Measurements from ENCODE around the gene DEDD. TPM values are rescaled to one million over a fixed set of nuclear protein-coding genes. Genes with fewer than 3 reads are reported as not detected.
A peak's percentile ranks its signal among the peaks of the same experiment; 100 is the strongest.

Gene DEDD
- total and polyA plus RNA-seq, 2 of the 13 experiments (the other 11 are each of a cell fraction or from before 2014, with no cell fraction given): 12.6 to 27.8 TPM

DNA sequence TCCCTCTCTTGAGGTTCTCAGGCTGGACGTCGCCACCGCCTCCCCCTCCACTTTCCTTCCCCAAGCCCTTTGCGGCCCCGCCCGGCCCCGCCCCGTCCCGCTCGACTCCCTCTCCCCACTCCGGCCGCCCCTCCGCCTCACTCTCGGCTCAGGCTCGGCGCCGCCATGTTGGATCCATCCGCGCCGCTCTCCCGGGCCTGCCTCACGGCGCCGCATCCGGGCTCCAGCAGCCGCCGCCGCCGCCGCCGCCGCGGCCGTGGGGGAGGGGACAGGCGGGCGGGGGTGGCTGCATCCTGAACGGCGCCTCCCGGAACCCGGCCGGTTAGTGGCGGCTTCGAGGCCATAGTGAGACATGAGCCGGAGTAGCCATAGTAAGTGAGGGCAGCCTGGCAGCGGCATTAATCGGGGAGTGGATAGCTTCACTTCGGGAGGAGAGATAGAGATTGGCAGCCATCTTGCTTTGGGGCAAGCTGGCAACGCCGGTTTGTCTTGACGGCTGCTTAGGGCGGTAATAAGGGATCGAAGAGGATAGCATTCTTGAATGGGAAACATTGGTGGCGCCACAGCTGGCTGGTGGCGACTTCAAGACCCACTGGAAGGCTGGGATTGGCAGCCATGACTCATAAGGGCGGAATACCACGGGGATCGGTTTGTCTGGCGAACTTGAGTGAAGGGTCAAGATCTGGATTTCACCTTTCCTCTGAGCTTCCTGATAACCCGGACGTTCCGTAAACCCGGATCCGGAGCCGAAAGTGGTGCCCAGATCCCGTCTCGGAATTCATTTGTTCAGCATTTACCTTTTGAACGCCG, at the start of gene DEDD (continued):
- no peak for TF ChIP-seq DMTF1 (CRISPR knock-in tag; IDR thresholded peaks at IDR 0.05)
- TF ChIP-seq NFYC (CRISPR knock-in tag; IDR thresholded peaks at IDR 0.05): no peak
- no peak for TF ChIP-seq MATR3 (CRISPR knock-in tag; IDR thresholded peaks at IDR 0.05)
- TF ChIP-seq XBP1 (CRISPR knock-in tag; IDR thresholded peaks at IDR 0.05): no peak
- TF ChIP-seq ZNF670 (CRISPR knock-in tag; IDR thresholded peaks at IDR 0.05; ENCODE audit: borderline replicate concordance): peak; percentile 17; the same call in 1 of the 2 replicates
- no peak for TF ChIP-seq MBNL3 (CRISPR knock-in tag; conservative IDR thresholded peaks at IDR 0.05)
- TF ChIP-seq IKZF5 (CRISPR knock-in tag; IDR thresholded peaks at IDR 0.05): no peak
- no peak for TF ChIP-seq ZNF337 (CRISPR knock-in tag; IDR thresholded peaks at IDR 0.05; ENCODE audit: borderline replicate concordance, low read depth)
- TF ChIP-seq FIP1L1 (IDR thresholded peaks at IDR 0.05; ENCODE audit: borderline replicate concordance, insufficient read depth, low read depth, low read length): no peak
- TF ChIP-seq, protein P1, sequence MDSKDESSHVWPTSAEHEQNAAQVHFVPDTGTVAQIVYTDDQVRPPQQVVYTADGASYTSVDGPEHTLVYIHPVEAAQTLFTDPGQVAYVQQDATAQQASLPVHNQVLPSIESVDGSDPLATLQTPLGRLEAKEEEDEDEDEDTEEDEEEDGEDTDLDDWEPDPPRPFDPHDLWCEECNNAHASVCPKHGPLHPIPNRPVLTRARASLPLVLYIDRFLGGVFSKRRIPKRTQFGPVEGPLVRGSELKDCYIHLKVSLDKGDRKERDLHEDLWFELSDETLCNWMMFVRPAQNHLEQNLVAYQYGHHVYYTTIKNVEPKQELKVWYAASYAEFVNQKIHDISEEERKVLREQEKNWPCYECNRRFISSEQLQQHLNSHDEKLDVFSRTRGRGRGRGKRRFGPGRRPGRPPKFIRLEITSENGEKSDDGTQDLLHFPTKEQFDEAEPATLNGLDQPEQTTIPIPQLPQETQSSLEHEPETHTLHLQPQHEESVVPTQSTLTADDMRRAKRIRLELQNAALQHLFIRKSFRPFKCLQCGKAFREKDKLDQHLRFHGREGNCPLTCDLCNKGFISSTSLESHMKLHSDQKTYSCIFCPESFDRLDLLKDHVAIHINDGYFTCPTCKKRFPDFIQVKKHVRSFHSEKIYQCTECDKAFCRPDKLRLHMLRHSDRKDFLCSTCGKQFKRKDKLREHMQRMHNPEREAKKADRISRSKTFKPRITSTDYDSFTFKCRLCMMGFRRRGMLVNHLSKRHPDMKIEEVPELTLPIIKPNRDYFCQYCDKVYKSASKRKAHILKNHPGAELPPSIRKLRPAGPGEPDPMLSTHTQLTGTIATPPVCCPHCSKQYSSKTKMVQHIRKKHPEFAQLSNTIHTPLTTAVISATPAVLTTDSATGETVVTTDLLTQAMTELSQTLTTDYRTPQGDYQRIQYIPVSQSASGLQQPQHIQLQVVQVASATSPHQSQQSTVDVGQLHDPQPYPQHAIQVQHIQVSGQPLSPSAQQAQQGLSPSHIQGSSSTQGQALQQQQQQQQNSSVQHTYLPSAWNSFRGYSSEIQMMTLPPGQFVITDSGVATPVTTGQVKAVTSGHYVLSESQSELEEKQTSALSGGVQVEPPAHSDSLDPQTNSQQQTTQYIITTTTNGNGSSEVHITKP (CRISPR knock-in tag; IDR thresholded peaks at IDR 0.05; ENCODE audit: low read depth): no peak
- TF ChIP-seq HNF4A (CRISPR knock-in tag; IDR thresholded peaks at IDR 0.05): no peak
- no peak for TF ChIP-seq TCF7 (IDR thresholded peaks at IDR 0.05; ENCODE audit: low read depth)
- TF ChIP-seq CEBPB (IDR thresholded peaks at IDR 0.05; ENCODE audit: borderline replicate concordance, low read depth, low read length): no peak
- peak; percentile 12; the same call in 1 of the 2 replicates for TF ChIP-seq TFDP1 (CRISPR knock-in tag; IDR thresholded peaks at IDR 0.05; ENCODE audit: borderline replicate concordance)
- TF ChIP-seq RAD21 (CRISPR knock-in tag; IDR thresholded peaks at IDR 0.05): no peak
- TF ChIP-seq ZNF678 (CRISPR knock-in tag; IDR thresholded peaks at IDR 0.05): no peak
- no peak for TF ChIP-seq ZNF12 (CRISPR knock-in tag; IDR thresholded peaks at IDR 0.05)
- no peak for TF ChIP-seq TBP (CRISPR knock-in tag; IDR thresholded peaks at IDR 0.05)
- no peak for TF ChIP-seq ZNF232 (CRISPR knock-in tag; IDR thresholded peaks at IDR 0.05; ENCODE audit: borderline replicate concordance)
- no peak for TF ChIP-seq DPF2 (CRISPR knock-in tag; IDR thresholded peaks at IDR 0.05; ENCODE audit: borderline replicate concordance, low read depth)
- TF ChIP-seq ZNF296 (CRISPR knock-in tag; conservative IDR thresholded peaks at IDR 0.05): no peak
- no peak for TF ChIP-seq FOXP1 (IDR thresholded peaks at IDR 0.05)
- no peak for TF ChIP-seq FOXP1 (CRISPR knock-in tag; IDR thresholded peaks at IDR 0.05)

Data from HepG2 (cell line).